ENCODE data around the gene PRR16.

The PRR16 gene

DNA sequence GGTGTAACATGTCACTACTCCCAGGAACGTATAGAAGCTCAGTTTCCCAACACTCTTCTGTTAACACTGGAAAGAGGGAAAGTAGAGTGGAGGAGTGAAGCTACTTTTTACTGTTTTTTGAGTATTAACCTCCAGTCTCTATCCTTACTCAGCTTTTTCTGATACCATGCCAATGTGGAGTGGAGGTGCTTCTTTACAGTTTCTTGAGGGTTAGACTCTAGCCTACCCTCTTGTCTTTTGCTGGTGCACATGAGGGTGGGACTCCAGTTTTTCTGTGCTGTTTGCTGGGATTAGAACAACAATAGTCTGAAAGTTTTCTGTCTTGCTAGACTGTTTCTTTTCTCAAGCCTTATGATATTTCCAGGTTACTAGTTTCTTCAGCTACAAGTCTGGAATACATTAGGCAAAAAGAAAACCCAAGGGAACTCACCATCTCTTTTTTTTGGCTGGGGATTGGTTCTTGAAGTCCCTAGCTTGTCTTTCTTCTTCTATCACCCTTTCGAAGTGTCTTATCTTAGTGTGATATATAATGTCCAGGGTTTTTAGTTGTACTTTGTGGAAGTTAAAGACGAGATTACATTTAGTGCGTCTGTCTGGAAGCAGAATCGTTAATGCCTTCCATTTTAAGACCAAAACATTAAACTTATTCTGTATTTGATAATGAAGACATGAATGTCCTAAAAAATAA, 35.9 kb downstream of the PRR16 start:
- Mint-ChIP-seq H3K4me3 (no peak overlapping the region), H3K9me3 (peaks cover 2% of the 10 kb centered on the region), H3K27me3 (peaks cover 26% of the 10 kb centered on the region), H3K27ac (no peak overlapping the region), H3K4me1 (no peaks in the 10 kb centered on the region), H3K36me3 (no peaks in the 10 kb centered on the region)
- no peak for ATAC-seq

GRCh38 chr5:120502531-120502930, 38.4 kb downstream of the PRR16 start:
- Mint-ChIP-seq H3K9me3 (peaks cover 2% of the 10 kb centered on the region), H3K4me3 (no peak overlapping the region), H3K27me3 (peaks cover 14% of the 10 kb centered on the region), H3K4me1 (no peaks in the 10 kb centered on the region), H3K27ac (no peak overlapping the region), H3K36me3 (no peaks in the 10 kb centered on the region)
- no peak for ATAC-seq

- no peak for ATAC-seq
- Mint-ChIP-seq H3K4me1 (no peaks in the 10 kb centered on the region), H3K27ac (no peak overlapping the region), H3K27me3 (peaks cover 14% of the 10 kb centered on the region), H3K36me3 (no peaks in the 10 kb centered on the region), H3K4me3 (no peak overlapping the region), H3K9me3 (peaks cover 2% of the 10 kb centered on the region)
These were observed 39.2 kb downstream of the PRR16 start for GRCh38 chr5:120503341-120503740.

GRCh38 chr5:120504057-120504456, 40.0 kb downstream of the PRR16 start:
- peaks cover 2% of the 10 kb centered on the region for H3K9me3 Mint-ChIP-seq
- H3K36me3 Mint-ChIP-seq: no peaks in the 10 kb centered on the region
- no peak overlapping the region for H3K4me3 Mint-ChIP-seq
- H3K27me3 Mint-ChIP-seq: peaks cover 11% of the 10 kb centered on the region
- no peaks in the 10 kb centered on the region for H3K4me1 Mint-ChIP-seq
- no peak for ATAC-seq
- H3K27ac Mint-ChIP-seq: no peak overlapping the region

GRCh38 chr5:120507197-120507596, 43.1 kb downstream of the PRR16 start:
- ATAC-seq: no peak
- no peaks in the 10 kb centered on the region for H3K36me3 Mint-ChIP-seq
- no peaks in the 10 kb centered on the region for H3K4me1 Mint-ChIP-seq
- H3K4me3 Mint-ChIP-seq: no peak overlapping the region
- no peak overlapping the region for H3K27ac Mint-ChIP-seq
- no peaks in the 10 kb centered on the region for H3K27me3 Mint-ChIP-seq
- H3K9me3 Mint-ChIP-seq: peaks cover 2% of the 10 kb centered on the region

DNA sequence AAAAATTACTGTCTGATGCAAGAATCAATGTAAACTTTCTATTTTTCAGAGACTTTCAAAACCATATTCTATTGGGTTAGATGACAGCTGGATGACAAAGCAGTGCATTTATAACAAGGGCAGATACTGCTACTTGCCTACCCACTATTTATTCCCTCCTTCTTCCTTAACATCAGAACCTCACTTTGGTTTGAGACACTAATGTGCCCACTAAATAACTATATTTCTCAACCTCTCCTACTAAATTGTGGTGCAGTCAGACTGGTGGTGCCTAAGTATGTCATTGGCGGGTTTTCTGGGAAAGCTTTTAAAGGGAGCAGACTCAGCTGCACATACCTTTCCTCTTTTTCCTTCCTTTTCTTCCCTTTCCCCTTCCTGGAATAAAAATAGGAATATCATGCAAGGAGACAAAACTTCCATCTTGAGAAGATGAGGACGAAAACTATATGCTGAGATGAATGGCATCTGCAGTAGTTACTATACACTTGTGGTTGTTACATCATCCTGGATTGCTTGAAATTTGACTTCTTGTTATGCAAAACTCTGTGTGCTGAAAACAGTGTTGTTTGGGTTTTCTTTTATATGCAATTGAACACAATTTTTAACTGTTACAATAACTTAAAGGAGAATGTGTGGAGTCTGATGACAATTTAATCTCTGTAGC, 43.8 kb downstream of the PRR16 start:
- H3K4me3 Mint-ChIP-seq: no peak overlapping the region
- H3K27me3 Mint-ChIP-seq: no peaks in the 10 kb centered on the region
- no peaks in the 10 kb centered on the region for H3K36me3 Mint-ChIP-seq
- no peak for ATAC-seq
- H3K4me1 Mint-ChIP-seq: no peaks in the 10 kb centered on the region
- H3K27ac Mint-ChIP-seq: no peak overlapping the region
- peaks cover 2% of the 10 kb centered on the region for H3K9me3 Mint-ChIP-seq

DNA sequence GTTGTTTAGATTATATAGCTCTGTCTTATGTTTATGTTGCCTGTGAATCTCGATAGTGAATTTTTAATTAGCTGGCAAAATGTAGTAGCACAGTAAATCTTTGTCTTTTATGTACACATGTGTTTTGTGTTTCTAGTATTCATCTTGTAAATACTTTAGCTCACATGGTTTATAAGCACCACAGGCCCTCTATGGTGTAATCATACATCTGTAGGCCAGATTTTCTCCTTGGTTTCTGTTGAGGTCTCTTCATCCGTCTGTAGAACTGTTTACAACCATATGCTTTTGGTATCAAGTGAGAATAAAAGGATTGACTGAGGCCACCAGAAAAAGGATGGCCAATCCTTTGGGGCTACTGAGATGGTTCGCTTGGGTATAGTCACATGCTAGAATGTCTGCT, 45.0 kb downstream of the PRR16 start:
- no peaks in the 10 kb centered on the region for H3K27me3 Mint-ChIP-seq
- H3K4me3 Mint-ChIP-seq: no peak overlapping the region
- no peak for ATAC-seq
- peaks cover 1% of the 10 kb centered on the region for H3K9me3 Mint-ChIP-seq
- H3K36me3 Mint-ChIP-seq: no peaks in the 10 kb centered on the region
- no peaks in the 10 kb centered on the region for H3K4me1 Mint-ChIP-seq
- H3K27ac Mint-ChIP-seq: no peak overlapping the region

GRCh38 chr5:120510098-120510637, 46.1 kb downstream of the PRR16 start:
- Mint-ChIP-seq H3K9me3 (no peaks in the 10 kb centered on the region), H3K27me3 (no peaks in the 10 kb centered on the region), H3K4me1 (no peaks in the 10 kb centered on the region), H3K36me3 (no peaks in the 10 kb centered on the region), H3K27ac (no peak overlapping the region), H3K4me3 (no peak overlapping the region)
- ATAC-seq: no peak

GRCh38 chr5:120510994-120511686, 47.0 kb downstream of the PRR16 start:
- ATAC-seq: no peak
- H3K36me3 Mint-ChIP-seq: no peaks in the 10 kb centered on the region
- H3K4me1 Mint-ChIP-seq: no peaks in the 10 kb centered on the region
- no peaks in the 10 kb centered on the region for H3K27me3 Mint-ChIP-seq
- H3K9me3 Mint-ChIP-seq: no peaks in the 10 kb centered on the region
- H3K4me3 Mint-ChIP-seq: no peak overlapping the region
- H3K27ac Mint-ChIP-seq: no peak overlapping the region

GRCh38 chr5:120512068-120512467, 48.0 kb downstream of the PRR16 start:
- ATAC-seq: no peak
- no peaks in the 10 kb centered on the region for H3K9me3 Mint-ChIP-seq
- H3K27ac Mint-ChIP-seq: no peak overlapping the region
- H3K4me1 Mint-ChIP-seq: no peaks in the 10 kb centered on the region
- H3K4me3 Mint-ChIP-seq: no peak overlapping the region
- H3K27me3 Mint-ChIP-seq: no peaks in the 10 kb centered on the region
- H3K36me3 Mint-ChIP-seq: no peaks in the 10 kb centered on the region

- H3K27me3 Mint-ChIP-seq: no peaks in the 10 kb centered on the region
- no peak overlapping the region for H3K4me3 Mint-ChIP-seq
- ATAC-seq: no peak
- H3K36me3 Mint-ChIP-seq: no peaks in the 10 kb centered on the region
- no peaks in the 10 kb centered on the region for H3K9me3 Mint-ChIP-seq
- H3K27ac Mint-ChIP-seq: no peak overlapping the region
- H3K4me1 Mint-ChIP-seq: no peaks in the 10 kb centered on the region
These were observed 48.9 kb downstream of the PRR16 start for GRCh38 chr5:120512791-120513650.

GRCh38 chr5:120516805-120517204, 52.7 kb downstream of the PRR16 start:
- Mint-ChIP-seq H3K27ac (no peak overlapping the region), H3K9me3 (no peaks in the 10 kb centered on the region), H3K4me3 (no peak overlapping the region), H3K4me1 (no peaks in the 10 kb centered on the region), H3K27me3 (no peaks in the 10 kb centered on the region), H3K36me3 (no peaks in the 10 kb centered on the region)
- ATAC-seq: no peak

DNA sequence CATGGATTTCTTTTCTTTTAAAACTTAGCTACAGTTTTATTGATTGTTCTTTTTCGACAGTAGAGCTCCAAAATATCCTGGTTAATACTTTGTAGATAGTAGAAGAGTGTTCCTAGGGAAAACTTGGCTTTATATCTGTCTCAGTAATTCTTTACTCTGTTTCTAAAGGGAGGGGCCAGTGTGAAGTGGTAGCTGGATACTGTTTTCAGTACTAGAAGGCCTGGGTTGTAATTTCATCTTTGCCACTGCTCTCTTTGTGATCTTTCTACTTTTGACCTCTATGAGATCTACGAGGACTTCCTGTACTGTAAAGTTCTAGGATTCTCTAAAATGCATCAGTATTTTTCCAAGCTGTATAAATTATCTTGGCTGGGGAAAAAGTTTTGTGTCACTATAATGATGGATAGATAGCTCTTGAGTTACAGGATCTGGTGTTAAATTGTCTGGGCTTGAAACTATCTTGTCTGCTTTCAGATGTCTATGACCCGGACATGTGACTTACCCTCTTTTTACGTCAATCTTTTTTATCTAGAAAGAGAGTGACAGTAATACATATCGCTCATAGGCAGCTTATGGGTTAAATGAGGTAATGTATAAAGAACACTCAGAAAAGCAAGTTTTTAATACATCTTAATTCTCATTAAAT, 53.6 kb downstream of the PRR16 start:
- Mint-ChIP-seq H3K27ac (no peak overlapping the region), H3K9me3 (no peaks in the 10 kb centered on the region), H3K4me1 (no peaks in the 10 kb centered on the region), H3K27me3 (no peaks in the 10 kb centered on the region), H3K36me3 (no peaks in the 10 kb centered on the region), H3K4me3 (no peak overlapping the region)
- ATAC-seq: no peak

DNA sequence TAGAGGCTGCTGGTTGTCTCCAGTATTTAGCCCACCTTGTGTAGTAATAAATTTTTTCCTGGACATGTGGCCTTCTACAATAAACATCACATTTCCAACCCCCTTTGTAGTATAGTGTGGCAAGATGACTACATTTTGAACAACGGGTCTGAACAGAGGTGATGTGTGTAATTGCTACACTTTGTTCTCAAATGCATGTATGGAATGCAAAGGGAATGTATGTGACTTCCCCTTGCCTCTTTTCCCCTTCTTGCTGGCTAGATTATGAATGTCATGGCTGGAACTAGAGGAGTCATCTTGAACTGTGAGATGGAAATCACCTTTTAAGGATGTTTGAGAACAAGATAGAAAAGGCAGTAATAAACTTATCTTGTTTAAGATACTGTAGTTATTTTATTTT, 54.5 kb downstream of the PRR16 start:
- no peaks in the 10 kb centered on the region for H3K9me3 Mint-ChIP-seq
- no peak overlapping the region for H3K27ac Mint-ChIP-seq
- no peak for ATAC-seq
- H3K27me3 Mint-ChIP-seq: no peaks in the 10 kb centered on the region
- H3K4me1 Mint-ChIP-seq: no peaks in the 10 kb centered on the region
- no peak overlapping the region for H3K4me3 Mint-ChIP-seq
- no peaks in the 10 kb centered on the region for H3K36me3 Mint-ChIP-seq

- no peaks in the 10 kb centered on the region for H3K9me3 Mint-ChIP-seq
- H3K4me3 Mint-ChIP-seq: no peak overlapping the region
- H3K27ac Mint-ChIP-seq: no peak overlapping the region
- ATAC-seq: no peak
- H3K4me1 Mint-ChIP-seq: no peaks in the 10 kb centered on the region
- no peaks in the 10 kb centered on the region for H3K27me3 Mint-ChIP-seq
- H3K36me3 Mint-ChIP-seq: no peaks in the 10 kb centered on the region
These were observed 63.2 kb downstream of the PRR16 start for GRCh38 chr5:120527251-120527650.

Measured in stimulated activated memory B cell treated with anti-CD40 and anti-IgM and Interleukin-4, amounts not matched to agents 10 μg/mL and 1 μg/mL and 100 μg/mL, for 72 hours (primary cell).